SKM-1 treated with dmso at 0.1 percent for 144 hours (cell line): Measurements from ENCODE around the gene ZNF226.
"Not testable (repeated sequence)": the region's sequence is repeated elsewhere in the genome, so short reads cannot be mapped to it uniquely, and the experiment has no call there.

ENCODE experiments used
- DNase-seq: peaks from one replicate; lab custom pipeline; 2025; ENCODE audit not compliant: unreplicated experiment; lab: John Stamatoyannopoulos, UW

ZNF226 gene

GRCh38 chr19:44164673-44165512, at the start of gene ZNF226:
ZNF226 (plus strand) TSS chr19:44165100; CDS start chr19:44170081, 4,981 bp downstream.
- peak; percentile 84 for DNase-seq

GRCh38 chr19:44121162-44121561, 43.7 kb upstream of the ZNF226 start:
- not testable (repeated sequence) for DNase-seq

GRCh38 chr19:44131955-44132354, 32.9 kb upstream of the ZNF226 start:
- DNase-seq, result no peak

GRCh38 chr19:44141191-44142058, 23.5 kb upstream of the ZNF226 start, which contains the start of gene ZNF234:
ZNF234 (plus strand) TSS chr19:44141554; CDS start chr19:44144633, 3,079 bp downstream.
- DNase-seq, result no peak

GRCh38 chr19:44142059-44142433, 22.9 kb upstream of the ZNF226 start:
- no peak for DNase-seq

GRCh38 chr19:44149776-44150175, 15.1 kb upstream of the ZNF226 start:
- no peak for DNase-seq

- no peak for DNase-seq
These were observed 13.4 kb upstream of the ZNF226 start for GRCh38 chr19:44151491-44151890.

- DNase-seq, result no peak
These were observed 8.4 kb upstream of the ZNF226 start for GRCh38 chr19:44156475-44156874.

- DNase-seq, result no peak
These were observed 1.1 kb upstream of the ZNF226 start for GRCh38 chr19:44163789-44164188.

GRCh38 chr19:44164327-44164672, 600 bp upstream of the ZNF226 start:
- DNase-seq, result no peak

- not testable (repeated sequence) for DNase-seq
These were observed 5.8 kb downstream of the ZNF226 start for GRCh38 chr19:44170660-44171059.

- no peak for DNase-seq
These were observed 11.7 kb downstream of the ZNF226 start for GRCh38 chr19:44176590-44176989.

GRCh38 chr19:44180968-44181367, 16.1 kb downstream of the ZNF226 start:
- no peak for DNase-seq

GRCh38 chr19:44182145-44182544, 17.2 kb downstream of the ZNF226 start:
- DNase-seq, result no peak

- DNase-seq, result no peak
These were observed 25.1 kb downstream of the ZNF226 start for GRCh38 chr19:44190020-44190419.

GRCh38 chr19:44192127-44192526, 27.2 kb downstream of the ZNF226 start:
- DNase-seq, result no peak

- no peak for DNase-seq
These were observed 31.9 kb downstream of the ZNF226 start for GRCh38 chr19:44196772-44197171.

- no peak for DNase-seq
These were observed 37.6 kb downstream of the ZNF226 start for GRCh38 chr19:44202470-44202869.

- DNase-seq, result no peak
These were observed 38.1 kb downstream of the ZNF226 start for GRCh38 chr19:44202974-44203373.

- DNase-seq, result not testable (repeated sequence)
These were observed 39.0 kb downstream of the ZNF226 start for GRCh38 chr19:44203877-44204276.

GRCh38 chr19:44204772-44205171, 39.9 kb downstream of the ZNF226 start:
- no peak for DNase-seq
